Measurements from ENCODE around the gene PRR19.
"Not testable (repeated sequence)": the region's sequence is repeated elsewhere in the genome, so short reads cannot be mapped to it uniquely, and the experiment has no call there.

PRR19 gene

GRCh38 chr19:42326969-42327368 is 25.0 kb downstream of the PRR19 start:
- no peak for DNase-seq (ENCODE audit: low read depth)

DNA sequence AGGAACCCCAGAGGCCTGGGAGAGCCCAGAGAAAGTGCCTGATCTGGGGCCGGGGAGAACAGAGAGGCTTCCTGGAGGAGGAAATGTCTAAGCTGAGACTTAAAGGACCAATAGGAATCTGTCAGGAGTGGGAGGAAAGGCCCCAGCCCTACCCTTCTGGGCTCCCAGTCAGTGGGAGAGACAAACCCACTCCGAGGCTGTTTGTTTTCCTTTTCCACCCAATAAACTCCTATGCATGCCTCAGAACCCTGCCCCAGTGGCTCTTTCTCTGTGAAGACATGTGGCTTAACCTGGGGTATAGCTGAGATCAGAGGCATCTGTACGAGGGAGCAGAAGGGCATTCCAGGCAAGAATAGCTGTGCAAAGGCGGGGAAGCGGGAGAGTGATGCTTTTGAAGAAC is 25.4 kb downstream of the PRR19 start:
- no peak for DNase-seq (ENCODE audit: low read depth)

GRCh38 chr19:42328106-42328505 is 26.2 kb downstream of the PRR19 start:
- DNase-seq (ENCODE audit: low read depth): no peak

GRCh38 chr19:42328854-42329253 is 26.9 kb downstream of the PRR19 start:
- no peak for DNase-seq (ENCODE audit: low read depth)

GRCh38 chr19:42330241-42330711 is 28.3 kb downstream of the PRR19 start:
- no peak for DNase-seq (ENCODE audit: low read depth)

DNA sequence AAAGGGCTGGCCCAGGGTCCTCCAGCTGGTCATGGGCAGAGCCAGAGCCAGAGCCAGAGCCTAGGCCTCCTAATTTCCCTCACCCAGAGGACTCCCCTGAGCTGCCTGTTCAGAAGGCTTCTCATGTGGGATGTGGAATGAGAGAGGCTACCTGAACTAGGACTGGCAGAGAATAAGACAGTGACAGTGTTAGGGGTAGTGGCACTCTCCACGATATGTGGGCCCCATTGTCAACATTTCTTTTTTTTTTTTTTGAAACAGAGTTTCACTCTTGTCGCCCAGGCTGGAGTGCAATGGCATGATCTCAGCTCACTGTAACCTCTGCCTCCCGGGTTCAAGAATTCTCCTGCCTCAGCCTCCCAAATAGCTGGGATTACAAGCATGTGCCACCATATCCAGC is 29.4 kb downstream of the PRR19 start:
- DNase-seq (ENCODE audit: low read depth): not testable (repeated sequence)

GRCh38 chr19:42332059-42332458 is 30.1 kb downstream of the PRR19 start:
- no peak for DNase-seq (ENCODE audit: low read depth)

DNA sequence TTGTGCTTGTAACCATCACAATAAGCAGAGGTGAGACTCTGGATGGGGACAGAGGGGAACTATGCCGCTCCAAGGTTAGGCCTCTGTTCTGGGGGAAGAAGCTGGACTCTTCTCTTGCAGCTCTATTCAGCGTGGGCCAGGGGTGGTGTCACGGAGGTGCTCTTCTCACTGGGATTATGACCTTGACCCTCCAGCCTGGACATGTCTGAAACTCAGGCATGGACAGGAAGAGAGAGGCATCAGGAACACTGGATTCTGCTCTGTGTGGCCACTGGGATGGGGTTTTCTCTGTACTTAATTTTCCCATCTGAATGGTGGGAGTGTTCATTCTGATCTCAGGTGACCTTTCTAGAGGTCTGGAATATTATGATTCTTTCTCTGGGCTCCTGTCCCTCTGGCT is 31.1 kb downstream of the PRR19 start:
- no peak for DNase-seq (ENCODE audit: low read depth)

GRCh38 chr19:42333975-42334696 is 32.2 kb downstream of the PRR19 start:
- no peak for DNase-seq (ENCODE audit: low read depth)

GRCh38 chr19:42334697-42335373 is 32.9 kb downstream of the PRR19 start:
- DNase-seq (ENCODE audit: low read depth): no peak

DNA sequence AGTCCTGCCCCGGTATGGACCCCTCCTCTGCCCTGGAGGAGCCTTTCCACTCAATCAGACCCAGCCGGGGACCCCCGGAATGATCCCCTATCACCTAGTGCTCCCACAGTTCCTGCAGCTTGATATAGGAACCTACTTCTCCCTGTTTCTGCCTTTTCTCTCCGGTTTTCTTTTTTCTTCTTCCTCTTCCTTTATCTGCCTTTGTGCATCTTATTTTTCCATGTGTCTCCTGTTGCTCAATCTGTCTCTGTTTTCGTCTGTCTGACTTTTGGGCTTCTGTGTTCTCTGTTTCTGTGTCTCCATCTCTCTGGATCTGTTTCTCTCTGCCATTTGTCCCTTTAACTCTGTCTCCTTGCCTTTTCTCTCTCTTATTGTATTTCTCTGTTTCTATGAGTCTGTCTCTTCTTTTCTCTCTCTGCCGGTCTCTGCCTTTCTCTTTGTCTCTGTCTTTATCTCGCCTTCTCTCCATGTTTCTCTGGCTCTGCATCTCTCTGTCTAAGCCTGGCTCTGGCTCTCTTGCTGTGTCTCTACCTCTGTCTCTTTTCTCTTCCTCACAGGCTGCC is 33.5 kb downstream of the PRR19 start:
- no peak for DNase-seq (ENCODE audit: low read depth)

GRCh38 chr19:42335971-42336370 is 34.0 kb downstream of the PRR19 start:
- no peak for DNase-seq (ENCODE audit: low read depth)

GRCh38 chr19:42339126-42339860 is 37.4 kb downstream of the PRR19 start:
- not testable (repeated sequence) for DNase-seq (ENCODE audit: low read depth)

DNA sequence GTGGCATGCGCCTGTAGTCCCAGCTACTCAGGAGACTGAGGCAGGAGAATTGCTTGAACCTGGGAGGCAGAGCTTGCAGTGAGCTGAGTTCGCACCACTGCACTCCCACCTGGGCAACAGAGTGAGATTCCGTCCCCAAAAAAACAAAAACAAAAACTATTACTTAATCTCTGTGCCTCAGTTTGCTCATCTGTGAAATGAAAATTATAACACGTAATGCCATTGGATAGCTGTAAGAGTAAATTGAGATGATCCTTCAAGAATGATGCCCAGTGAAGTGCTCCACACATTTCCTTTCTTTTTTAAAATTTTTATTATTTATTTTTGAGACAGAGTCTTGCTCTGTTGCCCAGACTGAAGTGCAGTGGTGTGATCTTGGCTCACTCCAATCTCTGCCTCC is 38.0 kb downstream of the PRR19 start:
- DNase-seq (ENCODE audit: low read depth): not testable (repeated sequence)

DNA sequence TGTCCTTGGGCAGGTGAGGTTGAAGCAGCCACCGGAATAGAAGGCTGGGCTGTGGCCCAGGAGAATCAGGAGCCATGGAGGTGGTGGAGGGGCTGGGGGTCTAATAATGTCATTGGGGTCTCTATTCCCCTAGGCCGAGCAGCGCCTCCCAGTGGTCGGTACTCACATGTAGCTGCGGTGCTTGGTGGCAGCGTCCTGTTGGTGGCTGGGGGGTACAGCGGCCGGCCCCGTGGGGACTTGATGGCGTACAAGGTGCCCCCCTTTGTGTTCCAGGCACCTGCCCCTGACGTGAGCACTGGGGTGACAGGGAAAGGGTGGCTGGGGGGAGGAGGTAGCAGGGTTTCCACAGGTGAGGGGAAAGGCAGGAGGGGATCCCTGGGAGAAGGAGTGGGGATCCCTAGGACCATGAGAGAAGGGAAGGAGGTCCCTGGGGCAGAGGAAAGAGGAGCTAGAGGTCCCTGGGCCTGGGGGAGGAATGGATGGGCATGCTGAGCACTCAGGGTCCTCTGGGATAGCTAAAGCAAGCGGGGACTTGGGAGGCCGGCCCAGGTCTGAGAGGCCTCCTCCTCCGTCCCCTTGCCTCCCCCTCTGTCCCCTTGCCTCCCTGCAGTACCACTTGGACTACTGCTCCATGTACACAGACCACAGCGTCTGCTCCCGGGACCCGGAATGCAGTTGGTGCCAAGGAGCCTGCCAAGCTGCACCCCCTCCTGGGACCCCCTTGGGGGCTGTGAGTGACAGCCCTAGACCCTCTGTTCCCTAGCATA is 41.6 kb downstream of the PRR19 start:
- no peak for DNase-seq (ENCODE audit: low read depth)

GRCh38 chr19:42344336-42344893 is 42.5 kb downstream of the PRR19 start:
- DNase-seq (ENCODE audit: low read depth): no peak

DNA sequence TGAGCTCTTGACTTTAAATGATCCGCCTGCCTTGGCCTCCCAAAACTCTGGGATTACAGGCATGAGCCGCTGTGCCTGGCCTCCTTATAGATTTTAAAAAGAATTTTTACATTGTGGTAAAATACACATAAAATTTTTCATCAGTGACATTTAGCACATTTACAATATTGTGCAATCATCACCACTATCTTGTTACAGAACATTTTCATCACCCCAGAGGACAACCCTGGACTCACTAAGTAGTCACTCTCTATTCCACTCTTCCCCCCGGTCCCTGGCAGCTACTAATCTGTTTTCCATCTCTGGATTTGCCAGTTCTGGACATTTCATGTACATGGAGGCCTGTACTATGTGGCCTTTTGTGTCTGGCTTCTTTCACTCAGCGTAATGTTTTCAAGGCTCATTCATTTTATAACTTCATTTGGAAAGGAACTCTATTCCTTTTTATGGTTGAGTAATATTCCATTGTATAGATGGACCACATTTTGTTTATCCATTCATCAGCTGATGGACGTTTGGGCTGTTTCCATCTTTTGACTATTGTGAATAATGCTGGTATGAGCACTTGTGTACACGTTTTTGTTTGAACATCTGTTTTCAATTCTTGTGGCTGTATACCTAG is 43.4 kb downstream of the PRR19 start:
- DNase-seq (ENCODE audit: low read depth): no peak

- DNase-seq (ENCODE audit: low read depth): no peak
Observed at GRCh38 chr19:42348211-42348610, 46.3 kb downstream of the PRR19 start.

DNA sequence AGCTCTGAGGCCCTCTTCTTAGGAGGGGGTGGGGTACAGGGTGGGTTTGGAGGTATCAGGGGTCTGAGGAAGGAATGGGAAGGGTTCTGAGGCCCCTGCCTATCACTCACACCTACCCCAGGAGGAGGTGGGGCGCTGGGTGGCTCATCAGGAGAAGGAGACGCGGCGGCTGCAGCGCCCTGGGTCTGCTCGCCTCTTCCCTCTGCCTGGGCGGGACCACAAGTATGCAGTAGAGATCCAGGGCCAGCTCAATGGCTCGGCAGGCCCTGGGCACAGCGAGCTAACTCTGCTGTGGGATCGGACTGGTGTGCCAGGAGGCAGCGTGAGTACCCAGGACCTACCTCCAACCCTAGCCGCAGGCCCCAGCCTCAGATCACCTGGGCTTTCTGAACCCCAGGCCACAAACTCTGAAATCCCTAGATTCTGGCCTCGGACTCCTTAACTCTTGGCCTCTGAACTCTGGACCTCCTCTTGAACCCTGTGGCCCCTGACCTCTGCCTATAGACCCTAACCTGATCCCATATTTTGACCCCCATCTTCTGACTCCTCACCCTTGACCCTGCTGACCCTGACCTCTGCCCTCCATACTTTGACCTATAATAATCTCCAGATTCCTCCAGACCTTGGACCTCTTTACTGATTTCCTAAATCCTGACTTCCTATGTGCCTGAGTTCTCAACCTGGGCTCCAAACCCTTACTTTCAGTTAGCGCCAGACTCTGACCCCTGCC is 47.6 kb downstream of the PRR19 start:
- DNase-seq (ENCODE audit: low read depth): no peak

- no peak for DNase-seq (ENCODE audit: low read depth)
Observed at GRCh38 chr19:42350417-42350816, 48.5 kb downstream of the PRR19 start.

Data from stimulated activated CD8-positive, alpha-beta memory T cell treated with anti-CD3 and anti-CD28 coated beads, Interleukin-15, amount 100 ng/mL, for 24 hours (primary cell).